GM23248 (cell line): ENCODE measurements around the gene HOXA4. TPM values are rescaled to one million over a fixed set of nuclear protein-coding genes. Genes with fewer than 3 reads are reported as not detected.

ENCODE experiments used
- DNase-seq: peaks from one replicate; pipeline ENCODE4 v3.0.0-alpha.2; 2015
- H2AFZ ChIP-seq: fragments of 200-600 bp; sonication (generic); 2 replicates; pipeline ENCODE4 v1.6.1; 2016; ENCODE audit warnings: antibody characterized with exemption
- H3F3A ChIP-seq: fragments of 200-600 bp; sonication (generic); 2 replicates; pipeline ENCODE4 v1.6.1; 2016; ENCODE audit warnings: mild to moderate bottlenecking, antibody characterized with exemption, mixed run types; ENCODE audit not compliant: insufficient read depth
- H3K27ac ChIP-seq: fragments of 200-600 bp; sonication (generic); 2 replicates; pipeline ENCODE4 v1.5.1; 2016; ENCODE audit warnings: mild to moderate bottlenecking
- H3K27me3 ChIP-seq: fragments of 200-600 bp; sonication (generic); replicated peaks from 2 replicates; pipeline ENCODE4 v1.6.1; 2016; ENCODE audit warnings: mild to moderate bottlenecking; ENCODE audit not compliant: insufficient read depth
- H3K36me3 ChIP-seq: fragments of 200-600 bp; sonication (generic); 2 replicates; pipeline ENCODE4 v1.6.1; 2016; ENCODE audit warnings: low read depth, mild to moderate bottlenecking
- H3K4me1 ChIP-seq: fragments of 200-600 bp; sonication (generic); 2 replicates; pipeline ENCODE4 v1.6.1; 2016; ENCODE audit warnings: mild to moderate bottlenecking; ENCODE audit not compliant: insufficient read depth
- H3K4me2 ChIP-seq: fragments of 200-600 bp; sonication (generic); one replicate; pipeline ENCODE4 v1.6.1; 2016; ENCODE audit warnings: mild to moderate bottlenecking; ENCODE audit not compliant: unreplicated experiment
- H3K4me3 ChIP-seq: fragments of 200-600 bp; sonication (generic); 2 replicates; pipeline ENCODE4 v1.5.1; 2016; ENCODE audit warnings: mild to moderate bottlenecking
- H3K79me2 ChIP-seq: fragments of 200-600 bp; sonication (generic); 2 replicates; pipeline ENCODE4 v1.6.1; 2016; ENCODE audit warnings: mild to moderate bottlenecking; ENCODE audit not compliant: insufficient read depth
- H3K9ac ChIP-seq: fragments of 200-600 bp; sonication (generic); 2 replicates; pipeline ENCODE4 v1.6.1; 2016; ENCODE audit warnings: mild to moderate bottlenecking
- H3K9me2 ChIP-seq: fragments of 200-600 bp; sonication (generic); 2 replicates; pipeline ENCODE4 v1.6.1; 2016; ENCODE audit warnings: mixed run types, mild to moderate bottlenecking, moderate library complexity; ENCODE audit not compliant: insufficient read depth
- H3K9me3 ChIP-seq: fragments of 200-600 bp; sonication (generic); one replicate; pipeline ENCODE4 v1.6.1; 2017; ENCODE audit warnings: low read depth
- H4K20me1 ChIP-seq: fragments of 200-600 bp; sonication (generic); 2 replicates; pipeline ENCODE4 v1.6.0; 2016; ENCODE audit not compliant: insufficient read depth
- EZH2 ChIP-seq: fragments of 200-600 bp; sonication (generic); IDR thresholded peaks from 2 replicates; pipeline ENCODE4 v1.6.1; 2018; ENCODE audit warnings: antibody characterized with exemption, mild to moderate bottlenecking; ENCODE audit not compliant: insufficient read depth, poor library complexity, severe bottlenecking
- EZH2phosphoT487 ChIP-seq: fragments of 200-600 bp; sonication (generic); IDR thresholded peaks from 2 replicates; pipeline ENCODE4 v1.6.1; 2018; ENCODE audit warnings: antibody characterized with exemption, moderate library complexity, mild to moderate bottlenecking, low read depth; ENCODE audit not compliant: insufficient read depth
- WGBS, 2 experiments: methylation state at CpG; one replicate each; pipeline ENCODE4 v1.1.6; 2015 to 2017; ENCODE audit warnings: low lambda C conversion rate in 2 of 2, low coverage in 1 of 2; ENCODE audit errors: missing lambda C conversion rate in 2 of 2; 5-methylcytosine and 5-hydroxymethylcytosine counted together
- in situ Hi-C: fragments of 300-500 bp; cut with MboI; formaldehyde crosslinking; loops from 2 replicates; pipeline ENCODE4 v1.15.0; 2020
- polyA plus RNA-seq: library from polyadenylated mRNA; unstranded; fragments of >200 nt; fragmentation: Nextera tagmentation; extraction: Ambion mirVana; gene quantifications from 2 replicates; pipeline ENCODE4 v1.2.1, GENCODE V29; 2016
- total RNA-seq: library from RNA; depleted of rRNA; stranded (reverse); fragments of >200 nt; shearing (Covaris generic); gene quantifications from 2 replicates; pipeline ENCODE4 v1.2.3, GENCODE V29; 2014

HOXA4 gene
- total and polyA plus RNA-seq, 2 experiments from 2014 or later: 1.8 to 3.1 TPM

DNA sequence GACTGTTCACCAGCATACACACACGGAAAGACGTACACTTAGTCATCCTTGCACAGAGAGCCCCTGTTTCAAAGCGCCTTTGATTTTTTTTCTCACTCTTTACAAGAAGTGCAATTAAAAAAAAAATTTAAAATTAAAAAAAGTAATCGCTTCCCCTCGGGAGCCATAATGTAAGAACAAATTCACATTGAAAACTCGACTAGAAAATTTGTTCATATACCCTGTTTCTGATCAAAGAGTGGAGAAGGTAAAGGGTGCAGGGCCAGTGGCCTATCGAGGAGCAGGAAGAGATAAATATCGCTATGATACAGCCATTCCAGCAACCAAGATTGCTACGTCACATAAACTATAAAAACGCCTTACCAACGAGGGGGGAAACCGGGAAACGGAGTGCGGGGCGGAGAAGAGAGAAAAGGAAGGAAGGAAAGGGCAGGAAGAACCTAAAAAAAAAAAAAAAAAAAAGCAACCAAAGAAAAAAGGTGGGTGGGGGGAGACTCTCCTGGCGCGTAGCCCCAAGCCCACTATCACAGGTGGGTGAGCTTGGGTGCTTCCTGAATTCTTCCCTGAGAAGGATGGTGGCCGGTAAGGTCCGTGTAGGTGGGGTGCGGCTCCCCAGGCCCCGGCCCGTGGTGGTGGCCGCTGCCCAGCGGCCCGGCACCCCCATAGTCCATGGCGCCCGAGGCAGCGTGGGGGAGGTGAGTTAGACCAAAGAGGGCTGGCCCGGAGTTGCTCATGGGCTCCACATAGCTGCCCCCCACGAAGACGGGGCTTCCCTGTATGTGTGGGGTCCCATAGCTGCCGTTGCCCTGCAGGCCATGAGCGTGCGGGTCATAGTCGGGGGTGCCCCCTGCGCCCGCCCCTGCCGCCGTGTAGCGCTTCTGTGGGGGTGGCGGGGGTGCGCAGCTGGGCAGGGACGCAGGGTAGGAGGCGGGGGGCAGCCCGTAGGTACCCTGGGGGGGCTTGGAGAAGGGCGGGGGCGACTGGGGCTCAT, 22.9 kb downstream of the HOXA4 start:
- Histone ChIP-seq H3K36me3 (peaks cover 6% of the 10 kb centered on the region; the same call in 1 of the 2 replicates), H3K27me3 (no peaks in the 10 kb centered on the region), H3K4me2 (no peak overlapping the region), H3K79me2 (no peaks in the 10 kb centered on the region), H3F3A (peaks cover 15% of the 10 kb centered on the region; the same call in 1 of the 2 replicates), H3K27ac (no peak overlapping the region), H4K20me1 (no peaks in the 10 kb centered on the region), H2AFZ (no peak overlapping the region), H3K4me1 (peaks cover 7% of the 10 kb centered on the region; the same call in 1 of the 2 replicates), H3K9me3 (no peaks in the 10 kb centered on the region), H3K4me3 (no peak overlapping the region), H3K9ac (no peak overlapping the region), H3K9me2 (no peaks in the 10 kb centered on the region)
- WGBS, 2 experiments: 90 to 93% methylated on average over 37 to 42 of the region's 47 CpGs
- DNase-seq: no peak
- in situ Hi-C loops: loop anchor here (10.0 kb wide), 1 partner anchor 253 kb away; no protein-coding TSS in a partner anchor
- TF ChIP-seq EZH2 (no peak), EZH2phosphoT487 (no peak)

- 96 to 99% methylated on average over 14 of the region's 14 CpGs for WGBS, 2 experiments
- no peak overlapping the region for H3K4me3 ChIP-seq
- H2AFZ ChIP-seq: no peak overlapping the region
- H3K9me3 ChIP-seq: no peaks in the 10 kb centered on the region
- peaks cover 11% of the 10 kb centered on the region; the same call in 1 of the 2 replicates for H3F3A ChIP-seq
- TF ChIP-seq EZH2 (no peak), EZH2phosphoT487 (no peak)
- H3K9me2 ChIP-seq: no peaks in the 10 kb centered on the region
- DNase-seq: no peak
- peaks cover 6% of the 10 kb centered on the region; the same call in 1 of the 2 replicates for H3K36me3 ChIP-seq
- H3K9ac ChIP-seq: no peak overlapping the region
- in situ Hi-C loops: loop anchor here (10.0 kb wide), 1 partner anchor 252 kb away; no protein-coding TSS in a partner anchor
- 0 out of 2 replicates have a peak, but pooled peaks cover under 1% of the 10 kb centered on the region for H3K79me2 ChIP-seq
- no peaks in the 10 kb centered on the region for H4K20me1 ChIP-seq
- H3K27ac ChIP-seq: no peak overlapping the region
- H3K4me1 ChIP-seq: peaks cover 7% of the 10 kb centered on the region; the same call in 1 of the 2 replicates
- H3K27me3 ChIP-seq: no peaks in the 10 kb centered on the region
- H3K4me2 ChIP-seq: no peak overlapping the region
These were observed 23.7 kb downstream of the HOXA4 start for GRCh38 chr7:27106901-27107240.

DNA sequence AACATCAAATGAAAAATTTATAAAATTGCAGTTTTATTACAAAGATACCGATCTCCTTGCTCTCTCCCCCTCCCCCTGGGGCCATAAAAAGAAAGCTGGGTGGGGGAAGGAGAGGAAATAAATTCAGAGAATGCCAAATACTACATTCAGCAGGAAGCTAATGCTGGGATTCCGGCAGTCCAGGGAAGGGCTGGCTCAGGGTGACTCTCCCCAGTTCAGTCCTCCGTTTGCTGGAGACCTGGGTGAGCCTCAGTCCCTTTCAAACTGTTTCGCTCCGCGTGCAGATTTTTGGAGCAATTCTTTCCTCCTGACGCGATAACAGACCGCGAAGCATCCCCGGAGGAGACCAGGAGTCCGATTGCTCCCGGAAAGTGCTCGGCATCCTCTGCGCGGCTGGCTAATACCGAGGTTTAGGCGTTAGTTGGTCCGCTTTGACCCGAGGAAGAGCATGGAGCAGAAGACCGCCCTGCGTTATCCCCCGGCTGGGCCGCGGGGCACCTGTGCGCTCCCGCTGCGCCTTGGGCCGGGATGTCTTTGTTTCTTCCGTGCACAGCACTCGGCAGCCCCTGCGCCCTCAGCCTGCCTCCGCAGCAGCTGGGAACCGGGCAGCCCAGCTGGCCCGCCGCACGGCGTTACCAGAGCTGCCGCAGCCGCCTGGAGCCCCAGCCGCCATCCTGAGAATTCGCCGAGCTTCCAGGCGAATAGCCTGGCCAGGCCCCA, 24.2 kb downstream of the HOXA4 start:
- H3K79me2 ChIP-seq: peaks cover 5% of the 10 kb centered on the region
- in situ Hi-C loops: loop anchor here (10.0 kb wide), 1 partner anchor 252 kb away; no protein-coding TSS in a partner anchor
- H3K9me3 ChIP-seq: no peaks in the 10 kb centered on the region
- no peaks in the 10 kb centered on the region for H3K27me3 ChIP-seq
- TF ChIP-seq EZH2phosphoT487 (no peak), EZH2 (no peak)
- no peak overlapping the region for H3K27ac ChIP-seq
- H3K9ac ChIP-seq: no peak overlapping the region
- peaks cover 6% of the 10 kb centered on the region for H3K36me3 ChIP-seq
- H2AFZ ChIP-seq: no peak overlapping the region
- H3F3A ChIP-seq: 0 out of 2 replicates have a peak, but pooled peaks cover 7% of the 10 kb centered on the region
- H3K9me2 ChIP-seq: no peaks in the 10 kb centered on the region
- no peak for DNase-seq
- WGBS, 2 experiments: 88 to 91% methylated on average over 39 to 44 of the region's 44 CpGs
- no peak overlapping the region for H3K4me2 ChIP-seq
- H3K4me1 ChIP-seq: peaks cover 5% of the 10 kb centered on the region; the same call in 1 of the 2 replicates
- H4K20me1 ChIP-seq: no peaks in the 10 kb centered on the region
- no peak overlapping the region for H3K4me3 ChIP-seq

GRCh38 chr7:27105301-27106031, 25.1 kb downstream of the HOXA4 start:
- in situ Hi-C loops: loop anchor here (10.0 kb wide), 1 partner anchor 251 kb away; no protein-coding TSS in a partner anchor

More at GRCh38 chr7:27105301-27106031, 25.1 kb downstream of the HOXA4 start:
- H3K4me2 ChIP-seq: no peak overlapping the region
- peaks cover 13% of the 10 kb centered on the region for H3K79me2 ChIP-seq
- no peaks in the 10 kb centered on the region for H3K27me3 ChIP-seq
- peaks cover 9% of the 10 kb centered on the region for H3K36me3 ChIP-seq
- WGBS, 2 experiments: 97% methylated on average over 13 of the region's 13 CpGs
- DNase-seq: no peak
- H3K9me2 ChIP-seq: no peaks in the 10 kb centered on the region
- H3K9me3 ChIP-seq: no peaks in the 10 kb centered on the region
- H3K27ac ChIP-seq: no peak overlapping the region
- no peak overlapping the region for H3K4me3 ChIP-seq
- no peaks in the 10 kb centered on the region for H3K4me1 ChIP-seq
- H3K9ac ChIP-seq: no peak overlapping the region
- no peaks in the 10 kb centered on the region for H4K20me1 ChIP-seq
- H2AFZ ChIP-seq: no peak overlapping the region
- 0 out of 2 replicates have a peak, but pooled peaks cover 8% of the 10 kb centered on the region for H3F3A ChIP-seq
- TF ChIP-seq EZH2: no peak
- TF ChIP-seq EZH2phosphoT487: no peak
